ENCODE data around the gene HSD17B2. TPM values are rescaled to one million over a fixed set of nuclear protein-coding genes. Genes with fewer than 3 reads are reported as not detected.

The HSD17B2 gene
- total and polyA plus RNA-seq, 2 of the 4 experiments (the other 2 are of a cell fraction): 0.12 to 0.18 TPM

- dilution Hi-C loops (cut with HindIII; ENCODE audit: low sequenced_read_pairs, unreplicated experiment): no loop called here
- no peak for DNase-seq
- H3K36me3 ChIP-seq (ENCODE audit: control insufficient read depth, insufficient read depth, low read length): no peaks in the 10 kb centered on the region
- H2BK20ac ChIP-seq (ENCODE audit: low read depth, low read length): no peak overlapping the region
- H2AK9ac ChIP-seq (replicated peaks; ENCODE audit: low read depth, low read length, poor library complexity): no peak overlapping the region
- H3K23ac ChIP-seq (ENCODE audit: low read depth, low read length): no peak overlapping the region
- H3K4ac ChIP-seq (ENCODE audit: low read depth, low read length): no peak overlapping the region
- no peak overlapping the region for H2AFZ ChIP-seq (replicated peaks; ENCODE audit: low read length, poor library complexity)
- BruUV-seq (replicated peaks): no TSS peak
- no peak overlapping the region for H3K14ac ChIP-seq (replicated peaks; ENCODE audit: low read depth, low read length)
- no peak overlapping the region for H2BK15ac ChIP-seq (ENCODE audit: low read depth, low read length)
- H3K4me1 ChIP-seq (ENCODE audit: control insufficient read depth, insufficient read depth, low read length): no peaks in the 10 kb centered on the region
- no peak overlapping the region for H3K27ac ChIP-seq (ENCODE audit: insufficient read depth, low read length)
- in situ Hi-C loops (cut with MboI; ENCODE audit: low sequenced_read_pairs): no loop called here
- no peak overlapping the region for H3K56ac ChIP-seq (ENCODE audit: extremely low read depth, insufficient read depth, low read length)
- ChIA-PET POLR2A (ENCODE audit: unreplicated experiment) (no interaction called here), CTCF (no interaction called here)
- H3K9me3 ChIP-seq (ENCODE audit: control insufficient read depth, insufficient read depth, low read length): no peaks in the 10 kb centered on the region
- H3K18ac ChIP-seq (ENCODE audit: low read depth, low read length): no peak overlapping the region
- WGBS, 2 experiments (ENCODE audit: extremely low coverage in 2 of 2, insufficient read length in 1 of 2): no CpG with 5 or more reads among the region's 8 CpGs
- no peak overlapping the region for H4K91ac ChIP-seq (ENCODE audit: insufficient read depth, low read depth, low read length)
- ATAC-seq (ENCODE audit: low read depth): no peak
- H4K8ac ChIP-seq (ENCODE audit: low read depth in 2 of 2, low read length in 2 of 2): no peak overlapping the region
- H3K9me1 ChIP-seq (ENCODE audit: insufficient read depth, low read length): no peaks in the 10 kb centered on the region
- no peak overlapping the region for H4K5ac ChIP-seq (ENCODE audit: low read depth, low read length)
- TF ChIP-seq MXI1 (IDR thresholded peaks at IDR 0.05; ENCODE audit: borderline replicate concordance, low read depth, low read length) (no peak), FOS (IDR thresholded peaks at IDR 0.05; ENCODE audit: low read depth, low read length) (no peak), CEBPB (IDR thresholded peaks at IDR 0.05; ENCODE audit: low read depth, low read length) (no peak), CTCF (conservative IDR thresholded peaks at IDR 0.05; ENCODE audit: low read depth, low read length) (no peak), ELK1 (IDR thresholded peaks at IDR 0.05; ENCODE audit: borderline replicate concordance, low read depth, low read length) (no peak), CHD1 (IDR thresholded peaks at IDR 0.05; ENCODE audit: low read depth, low read length) (no peak), RFX5 (IDR thresholded peaks at IDR 0.05; ENCODE audit: low read depth, low read length) (no peak), POLR2A (IDR thresholded peaks at IDR 0.05; ENCODE audit: low read depth, low read length) (no peak), BHLHE40 (IDR thresholded peaks at IDR 0.05; ENCODE audit: low read depth, low read length) (no peak), NFE2L2 (IDR thresholded peaks at IDR 0.05; ENCODE audit: low read depth, low read length) (no peak), MAZ (IDR thresholded peaks at IDR 0.05; ENCODE audit: borderline replicate concordance, low read depth, low read length) (no peak), MAFK (IDR thresholded peaks at IDR 0.05; ENCODE audit: low read depth, low read length) (no peak)
- no peaks in the 10 kb centered on the region; the same call in none of the 2 replicates for H3K27me3 ChIP-seq (ENCODE audit: control insufficient read depth, insufficient read depth, low read length)
- no peaks in the 10 kb centered on the region for H3K79me1 ChIP-seq (ENCODE audit: low read depth in 1 of 2, low read length in 2 of 2)
- H3K9ac ChIP-seq (ENCODE audit: low read depth, low read length): no peak overlapping the region
- H3K4me2 ChIP-seq (ENCODE audit: low read depth, low read length): no peak overlapping the region
- no peak overlapping the region for H2BK120ac ChIP-seq (ENCODE audit: low read depth, low read length)
- H2BK5ac ChIP-seq (ENCODE audit: low read depth, low read length, poor library complexity, severe bottlenecking): no peak overlapping the region
- H2AK5ac ChIP-seq (ENCODE audit: low read depth, low read length): no peak overlapping the region
- H3K4me3 ChIP-seq (ENCODE audit: insufficient read depth, low read depth, low read length): no peak overlapping the region
- intact Hi-C loops (cut with micrococcal nuclease): no loop called here
- H4K20me1 ChIP-seq (ENCODE audit: insufficient read depth, low read length): no peaks in the 10 kb centered on the region
Measured at GRCh38 chr16:82105107-82105506, 70.1 kb downstream of the HSD17B2 start.

Measured in IMR-90 (cell line).